PC-3 (cell line): Measurements from ENCODE around the gene SETD1B.

Source experiments
- EZH2 ChIP-seq: fragments of 300-600 bp; sonication (generic); IDR thresholded peaks from one replicate; pipeline ENCODE4 v1.6.1; 2017; ENCODE audit warnings: antibody characterized with exemption, mild to moderate bottlenecking, low read length; ENCODE audit not compliant: unreplicated experiment
- EZH2phosphoT487 ChIP-seq: fragments of 300-600 bp; sonication (generic); IDR thresholded peaks from 2 replicates; pipeline ENCODE4 v1.6.1; 2018; ENCODE audit warnings: mild to moderate bottlenecking, antibody characterized with exemption, low read length, borderline replicate concordance
- TF ChIP-seq, protein P1 (sequence below): fragments of 300-600 bp; sonication (generic); conservative IDR thresholded peaks from 2 replicates; pipeline ENCODE4 v1.5.1; 2017; ENCODE audit warnings: antibody characterized with exemption, low read depth, mild to moderate bottlenecking, low read length

- TF ChIP-seq, protein P1, sequence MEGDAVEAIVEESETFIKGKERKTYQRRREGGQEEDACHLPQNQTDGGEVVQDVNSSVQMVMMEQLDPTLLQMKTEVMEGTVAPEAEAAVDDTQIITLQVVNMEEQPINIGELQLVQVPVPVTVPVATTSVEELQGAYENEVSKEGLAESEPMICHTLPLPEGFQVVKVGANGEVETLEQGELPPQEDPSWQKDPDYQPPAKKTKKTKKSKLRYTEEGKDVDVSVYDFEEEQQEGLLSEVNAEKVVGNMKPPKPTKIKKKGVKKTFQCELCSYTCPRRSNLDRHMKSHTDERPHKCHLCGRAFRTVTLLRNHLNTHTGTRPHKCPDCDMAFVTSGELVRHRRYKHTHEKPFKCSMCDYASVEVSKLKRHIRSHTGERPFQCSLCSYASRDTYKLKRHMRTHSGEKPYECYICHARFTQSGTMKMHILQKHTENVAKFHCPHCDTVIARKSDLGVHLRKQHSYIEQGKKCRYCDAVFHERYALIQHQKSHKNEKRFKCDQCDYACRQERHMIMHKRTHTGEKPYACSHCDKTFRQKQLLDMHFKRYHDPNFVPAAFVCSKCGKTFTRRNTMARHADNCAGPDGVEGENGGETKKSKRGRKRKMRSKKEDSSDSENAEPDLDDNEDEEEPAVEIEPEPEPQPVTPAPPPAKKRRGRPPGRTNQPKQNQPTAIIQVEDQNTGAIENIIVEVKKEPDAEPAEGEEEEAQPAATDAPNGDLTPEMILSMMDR, result no peak
- TF ChIP-seq EZH2 (no peak), EZH2phosphoT487 (no peak)
Measured at GRCh38 chr12:121764808-121765207, 39.0 kb upstream of the SETD1B start.
